PC-9 (cell line): Measurements from ENCODE around the gene SPRED2. TPM values are rescaled to one million over a fixed set of nuclear protein-coding genes. Genes with fewer than 3 reads are reported as not detected.

Experiments
- BruUV-seq: library from RNA; stranded (reverse); fragments of 400-500 nt; replicated peaks from 2 replicates; lab custom pipeline; 2021; lab: Mats Ljungman, UMichigan
- CTCF ChIA-PET: fragments of 300-600 bp; sonication (Branson Sonifier 250); formaldehyde crosslinking; loops from one replicate; lab custom pipeline; 2022; ENCODE audit warnings: antibody characterized with exemption; lab: Charles Lee
- POLR2A ChIA-PET: fragments of 300-600 bp; sonication (Branson Sonifier 250); formaldehyde crosslinking; loops from one replicate; lab custom pipeline; 2022; ENCODE audit warnings: antibody characterized with exemption; ENCODE audit not compliant: unreplicated experiment; lab: Charles Lee
- DNase-seq, 2 experiments: peaks; one replicate each; pipeline versions ENCODE4 v3.0.0 to v3.0.0-alpha.2; 2015 to 2022; ENCODE audit warnings: mixed read lengths in 1 of 2
- H2AFZ ChIP-seq: fragments of 200-600 bp; sonication (generic); 2 replicates; pipeline ENCODE4 v1.8.1; 2017; ENCODE audit warnings: antibody characterized with exemption
- H3F3A ChIP-seq: fragments of 200-600 bp; sonication (generic); 2 replicates; pipeline ENCODE4 v1.8.1; 2017; ENCODE audit warnings: antibody characterized with exemption, mild to moderate bottlenecking, low read depth; ENCODE audit not compliant: insufficient read depth
- H3K27ac ChIP-seq: fragments of 200-600 bp; sonication (generic); 2 replicates; pipeline ENCODE4 v1.6.1; 2016; ENCODE audit warnings: mixed run types
- H3K27me3 ChIP-seq: fragments of 200-600 bp; sonication (generic); 2 replicates; pipeline ENCODE4 v1.6.1; 2016; ENCODE audit warnings: low read depth, mixed run types; ENCODE audit not compliant: insufficient read depth
- H3K36me3 ChIP-seq: fragments of 200-600 bp; sonication (generic); 2 replicates; pipeline ENCODE4 v1.6.1; 2016; ENCODE audit warnings: low read depth, mixed run types
- H3K4me1 ChIP-seq: fragments of 200-600 bp; sonication (generic); replicated peaks from 2 replicates; pipeline ENCODE4 v1.6.1; 2016; ENCODE audit warnings: mixed run types; ENCODE audit not compliant: insufficient read depth
- H3K4me2 ChIP-seq: fragments of 200-600 bp; sonication (generic); 2 replicates; pipeline ENCODE4 v1.6.1; 2017; ENCODE audit warnings: mixed run types
- H3K4me3 ChIP-seq: fragments of 200-600 bp; sonication (generic); 2 replicates; pipeline ENCODE4 v1.6.1; 2016; ENCODE audit warnings: mixed run types
- H3K79me2 ChIP-seq: fragments of 200-600 bp; sonication (generic); 2 replicates; pipeline ENCODE4 v1.6.1; 2017; ENCODE audit warnings: low read depth, mixed run types
- H3K9me2 ChIP-seq: fragments of 200-600 bp; sonication (generic); 2 replicates; pipeline ENCODE4 v1.8.1; 2017; ENCODE audit warnings: mild to moderate bottlenecking; ENCODE audit not compliant: insufficient read depth
- H3K9me3 ChIP-seq: fragments of 200-600 bp; sonication (generic); 2 replicates; pipeline ENCODE4 v1.8.1; 2016; ENCODE audit warnings: low read depth; ENCODE audit not compliant: insufficient read depth
- H4K20me1 ChIP-seq: fragments of 200-600 bp; sonication (generic); 2 replicates; pipeline ENCODE4 v1.8.1; 2017; ENCODE audit not compliant: insufficient read depth
- EZH2 ChIP-seq: fragments of 200-600 bp; sonication (generic); IDR thresholded peaks from 2 replicates; pipeline ENCODE4 v1.8.0; 2017; ENCODE audit warnings: antibody characterized with exemption, low read depth
- intact Hi-C: fragments of 100-400 bp; cut with micrococcal nuclease; formaldehyde crosslinking; loops from one replicate; pipeline ENCODE4 v1.10.0; 2022; ENCODE audit not compliant: unreplicated experiment
- total RNA-seq: library from RNA; stranded (reverse); gene quantifications from 2 replicates; pipeline ENCODE4 v1.2.3, GENCODE V29; 2021
- TF ChIP-seq, protein P1 (sequence below): fragments of 200-600 bp; sonication (generic); conservative IDR thresholded peaks from 2 replicates; pipeline ENCODE4 v1.6.1; 2017; ENCODE audit warnings: mixed run types, antibody characterized with exemption, mild to moderate bottlenecking, moderate library complexity

SPRED2 gene
- total RNA-seq, 1 experiment from 2014 or later, result 33.6 TPM

- Histone ChIP-seq H3F3A (peaks cover 8% of the 10 kb centered on the region; the same call in 1 of the 2 replicates), H3K4me2 (no peak overlapping the region), H3K9me2 (no peaks in the 10 kb centered on the region), H3K9me3 (no peaks in the 10 kb centered on the region), H3K27me3 (no peaks in the 10 kb centered on the region), H4K20me1 (peaks cover 38% of the 10 kb centered on the region), H3K4me1 (peaks cover 46% of the 10 kb centered on the region), H3K36me3 (0 out of 2 replicates have a peak, but pooled peaks cover 4% of the 10 kb centered on the region), H3K4me3 (no peak overlapping the region), H2AFZ (no peak overlapping the region), H3K27ac (no peak overlapping the region), H3K79me2 (peaks cover 100% of the 10 kb centered on the region)
- TF ChIP-seq, protein P1, sequence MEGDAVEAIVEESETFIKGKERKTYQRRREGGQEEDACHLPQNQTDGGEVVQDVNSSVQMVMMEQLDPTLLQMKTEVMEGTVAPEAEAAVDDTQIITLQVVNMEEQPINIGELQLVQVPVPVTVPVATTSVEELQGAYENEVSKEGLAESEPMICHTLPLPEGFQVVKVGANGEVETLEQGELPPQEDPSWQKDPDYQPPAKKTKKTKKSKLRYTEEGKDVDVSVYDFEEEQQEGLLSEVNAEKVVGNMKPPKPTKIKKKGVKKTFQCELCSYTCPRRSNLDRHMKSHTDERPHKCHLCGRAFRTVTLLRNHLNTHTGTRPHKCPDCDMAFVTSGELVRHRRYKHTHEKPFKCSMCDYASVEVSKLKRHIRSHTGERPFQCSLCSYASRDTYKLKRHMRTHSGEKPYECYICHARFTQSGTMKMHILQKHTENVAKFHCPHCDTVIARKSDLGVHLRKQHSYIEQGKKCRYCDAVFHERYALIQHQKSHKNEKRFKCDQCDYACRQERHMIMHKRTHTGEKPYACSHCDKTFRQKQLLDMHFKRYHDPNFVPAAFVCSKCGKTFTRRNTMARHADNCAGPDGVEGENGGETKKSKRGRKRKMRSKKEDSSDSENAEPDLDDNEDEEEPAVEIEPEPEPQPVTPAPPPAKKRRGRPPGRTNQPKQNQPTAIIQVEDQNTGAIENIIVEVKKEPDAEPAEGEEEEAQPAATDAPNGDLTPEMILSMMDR, result no peak
- no peak for TF ChIP-seq EZH2
- ChIA-PET CTCF (no interaction called here), POLR2A (interaction anchor here (0.5 kb wide), 1 partner anchor 79 kb away, joined by 5 read pairs; no protein-coding TSS in a partner anchor)
- no TSS peak for BruUV-seq
- intact Hi-C loops, result no loop called here
- no peak for DNase-seq
These were observed 7.1 kb downstream of the SPRED2 start for GRCh38 chr2:65425276-65425675.

DNA sequence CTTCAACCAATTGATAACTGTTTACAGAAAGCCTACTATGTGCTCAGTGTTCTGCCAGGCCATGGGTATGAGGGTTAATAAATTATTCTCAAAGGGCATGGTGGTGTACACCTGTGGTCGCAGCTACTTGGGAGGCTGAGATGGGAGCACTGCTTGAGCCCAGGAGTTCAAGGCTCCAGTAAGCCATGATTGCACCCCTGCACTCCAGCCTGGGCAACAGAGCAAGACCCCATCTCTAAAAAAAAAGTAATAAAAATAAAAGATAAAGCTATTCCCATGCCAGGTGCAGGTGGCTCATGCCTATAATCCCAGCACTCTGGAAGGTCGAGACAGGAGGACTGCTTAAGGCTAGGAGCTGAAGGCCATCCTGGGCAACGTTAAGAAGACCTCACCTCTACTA, 8.0 kb downstream of the SPRED2 start:
- Histone ChIP-seq H3K27ac (no peak overlapping the region), H3K9me3 (no peaks in the 10 kb centered on the region), H3K27me3 (no peaks in the 10 kb centered on the region), H4K20me1 (peaks cover 29% of the 10 kb centered on the region), H3K4me3 (no peak overlapping the region), H3K4me1 (peaks cover 37% of the 10 kb centered on the region), H3K36me3 (0 out of 2 replicates have a peak, but pooled peaks cover 4% of the 10 kb centered on the region), H3K79me2 (peaks cover 100% of the 10 kb centered on the region), H3K4me2 (no peak overlapping the region), H3K9me2 (no peaks in the 10 kb centered on the region), H3F3A (peaks cover under 1% of the 10 kb centered on the region; the same call in 1 of the 2 replicates), H2AFZ (no peak overlapping the region)
- intact Hi-C loops, result no loop called here
- BruUV-seq, result no TSS peak
- TF ChIP-seq, protein P1, result no peak
- TF ChIP-seq EZH2, result no peak
- DNase-seq, result no peak
- CTCF ChIA-PET, result no interaction called here
- POLR2A ChIA-PET, result no interaction called here

DNA sequence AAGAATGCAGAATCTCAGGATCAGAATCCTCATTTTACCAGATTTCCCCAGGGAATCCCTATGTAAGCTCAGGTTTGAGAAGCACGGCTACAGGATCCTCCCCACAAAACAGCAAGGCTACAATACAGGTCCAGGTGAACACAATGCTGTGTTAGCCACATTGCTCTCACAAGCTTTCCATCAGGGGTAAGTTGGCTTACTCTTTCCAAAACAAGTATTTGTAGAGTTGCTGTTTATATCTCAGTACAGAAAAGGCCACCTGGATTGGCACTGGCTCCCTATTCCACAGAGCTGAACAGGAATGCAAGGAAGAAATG, 11.0 kb downstream of the SPRED2 start:
- H3K36me3 ChIP-seq, result no peaks in the 10 kb centered on the region
- intact Hi-C loops, result no loop called here
- peaks cover 100% of the 10 kb centered on the region for H3K79me2 ChIP-seq
- no peak overlapping the region for H2AFZ ChIP-seq
- H3F3A ChIP-seq, result peaks cover 9% of the 10 kb centered on the region; the same call in 1 of the 2 replicates
- POLR2A ChIA-PET, result no interaction called here
- H3K4me1 ChIP-seq, result peaks cover 41% of the 10 kb centered on the region
- no peaks in the 10 kb centered on the region for H3K27me3 ChIP-seq
- no TSS peak for BruUV-seq
- H3K4me3 ChIP-seq, result no peak overlapping the region
- H3K9me3 ChIP-seq, result no peaks in the 10 kb centered on the region
- peak overlapping the region; percentile 16 for H3K27ac ChIP-seq
- H3K4me2 ChIP-seq, result no peak overlapping the region; the same call in 1 of the 2 replicates
- peak in 1 of 2 experiments; percentile 32 for DNase-seq
- H4K20me1 ChIP-seq, result peaks cover 9% of the 10 kb centered on the region
- CTCF ChIA-PET, result no interaction called here
- H3K9me2 ChIP-seq, result no peaks in the 10 kb centered on the region
- TF ChIP-seq EZH2, result no peak
- TF ChIP-seq, protein P1, result no peak
